Gastroesophageal sphincter (tissue), 3 donors: ENCODE data around the gene FOXB1.

Source experiments
- POLR2A ChIP-seq, 2 donors: fragments of 450-650 bp; IDR thresholded peaks; one replicate each; pipeline ENCODE4 v1.6.1; 2017; ENCODE audit warnings: antibody characterized with exemption in 2 of 2, mild to moderate bottlenecking in 2 of 2, moderate library complexity in 1 of 2
- TF ChIP-seq, protein P1 (sequence below), 4 experiments: fragments of 200-600 bp in 2 of 4; fragments of 450-650 bp in 2 of 4; sonication (generic) in 1 of 4; IDR thresholded peaks; one replicate each; pipeline ENCODE4 v1.5.1; 2017 to 2019; ENCODE audit warnings: antibody characterized with exemption in 4 of 4, mild to moderate bottlenecking in 2 of 4, moderate library complexity in 2 of 4

DNA sequence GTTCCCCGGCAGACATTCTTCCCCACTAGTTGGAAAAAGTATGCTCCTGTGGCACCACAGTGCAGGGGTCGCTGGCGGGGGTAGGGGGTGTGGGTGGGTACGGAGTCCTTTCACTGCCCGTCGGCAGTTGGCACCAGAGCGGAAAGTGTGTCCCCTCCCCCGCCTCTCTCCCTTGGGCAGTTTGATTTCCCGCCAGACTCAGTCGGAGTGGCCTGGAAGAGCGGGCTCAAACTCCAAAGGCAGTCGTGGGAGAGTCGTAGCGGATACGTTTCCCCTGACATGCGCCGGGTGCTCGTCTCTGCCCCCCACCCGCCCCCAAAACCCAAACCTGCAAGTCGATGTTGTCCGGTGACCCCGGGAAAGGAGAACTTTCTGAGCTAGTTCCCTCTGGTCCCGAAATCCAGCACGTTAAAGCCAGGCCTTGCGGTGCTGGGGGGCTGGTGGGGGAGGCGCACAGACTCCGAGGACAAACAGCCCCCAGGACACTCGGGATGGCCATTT lies 4.4 kb upstream of the FOXB1 start:
- TF ChIP-seq POLR2A (IDR thresholded peaks at IDR 0.05), result no peak
- TF ChIP-seq, protein P1, sequence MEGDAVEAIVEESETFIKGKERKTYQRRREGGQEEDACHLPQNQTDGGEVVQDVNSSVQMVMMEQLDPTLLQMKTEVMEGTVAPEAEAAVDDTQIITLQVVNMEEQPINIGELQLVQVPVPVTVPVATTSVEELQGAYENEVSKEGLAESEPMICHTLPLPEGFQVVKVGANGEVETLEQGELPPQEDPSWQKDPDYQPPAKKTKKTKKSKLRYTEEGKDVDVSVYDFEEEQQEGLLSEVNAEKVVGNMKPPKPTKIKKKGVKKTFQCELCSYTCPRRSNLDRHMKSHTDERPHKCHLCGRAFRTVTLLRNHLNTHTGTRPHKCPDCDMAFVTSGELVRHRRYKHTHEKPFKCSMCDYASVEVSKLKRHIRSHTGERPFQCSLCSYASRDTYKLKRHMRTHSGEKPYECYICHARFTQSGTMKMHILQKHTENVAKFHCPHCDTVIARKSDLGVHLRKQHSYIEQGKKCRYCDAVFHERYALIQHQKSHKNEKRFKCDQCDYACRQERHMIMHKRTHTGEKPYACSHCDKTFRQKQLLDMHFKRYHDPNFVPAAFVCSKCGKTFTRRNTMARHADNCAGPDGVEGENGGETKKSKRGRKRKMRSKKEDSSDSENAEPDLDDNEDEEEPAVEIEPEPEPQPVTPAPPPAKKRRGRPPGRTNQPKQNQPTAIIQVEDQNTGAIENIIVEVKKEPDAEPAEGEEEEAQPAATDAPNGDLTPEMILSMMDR (IDR thresholded peaks at IDR 0.05), result no peak
